ENCODE results near the gene ZBTB2.

The ZBTB2 gene

GRCh38 chr6:151413372-151414145 is 22.2 kb upstream of the ZBTB2 start:
- Histone ChIP-seq H4K20me1 (ENCODE audit: insufficient read depth, low read length) (no peaks in the 10 kb centered on the region), H3K27ac (ENCODE audit: low read length) (peak overlapping the region; percentile 49), H3K4me1 (ENCODE audit: low read length) (peaks cover 29% of the 10 kb centered on the region), H3K27me3 (ENCODE audit: low read depth, low read length) (no peaks in the 10 kb centered on the region), H3K36me3 (replicated peaks; ENCODE audit: low read depth, low read length) (peaks cover 35% of the 10 kb centered on the region), H2AFZ (ENCODE audit: low read depth, low read length) (no peak overlapping the region), H3K4me2 (ENCODE audit: low read length) (0 out of 2 replicates have a peak overlapping the region, but pooled peaks have one; percentile 20), H3K79me2 (ENCODE audit: low read length) (peaks cover 5% of the 10 kb centered on the region; the same call in 1 of the 2 replicates), H3K9ac (ENCODE audit: low read length) (no peak overlapping the region), H3K4me3 (ENCODE audit: low read length) (no peak overlapping the region), H3K9me3 (ENCODE audit: insufficient read depth, low read length) (no peaks in the 10 kb centered on the region)
- TF ChIP-seq, protein P1, sequence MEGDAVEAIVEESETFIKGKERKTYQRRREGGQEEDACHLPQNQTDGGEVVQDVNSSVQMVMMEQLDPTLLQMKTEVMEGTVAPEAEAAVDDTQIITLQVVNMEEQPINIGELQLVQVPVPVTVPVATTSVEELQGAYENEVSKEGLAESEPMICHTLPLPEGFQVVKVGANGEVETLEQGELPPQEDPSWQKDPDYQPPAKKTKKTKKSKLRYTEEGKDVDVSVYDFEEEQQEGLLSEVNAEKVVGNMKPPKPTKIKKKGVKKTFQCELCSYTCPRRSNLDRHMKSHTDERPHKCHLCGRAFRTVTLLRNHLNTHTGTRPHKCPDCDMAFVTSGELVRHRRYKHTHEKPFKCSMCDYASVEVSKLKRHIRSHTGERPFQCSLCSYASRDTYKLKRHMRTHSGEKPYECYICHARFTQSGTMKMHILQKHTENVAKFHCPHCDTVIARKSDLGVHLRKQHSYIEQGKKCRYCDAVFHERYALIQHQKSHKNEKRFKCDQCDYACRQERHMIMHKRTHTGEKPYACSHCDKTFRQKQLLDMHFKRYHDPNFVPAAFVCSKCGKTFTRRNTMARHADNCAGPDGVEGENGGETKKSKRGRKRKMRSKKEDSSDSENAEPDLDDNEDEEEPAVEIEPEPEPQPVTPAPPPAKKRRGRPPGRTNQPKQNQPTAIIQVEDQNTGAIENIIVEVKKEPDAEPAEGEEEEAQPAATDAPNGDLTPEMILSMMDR (IDR thresholded peaks at IDR 0.05; ENCODE audit: low read depth, low read length) = no peak
- TF ChIP-seq EZH2phosphoT487 (IDR thresholded peaks at IDR 0.05; ENCODE audit: low read depth) = no peak

- peaks cover 32% of the 10 kb centered on the region for H3K4me1 ChIP-seq (ENCODE audit: low read length)
- H3K9ac ChIP-seq (ENCODE audit: low read length) = no peak overlapping the region
- H4K20me1 ChIP-seq (ENCODE audit: insufficient read depth, low read length) = no peaks in the 10 kb centered on the region
- no peaks in the 10 kb centered on the region for H3K27me3 ChIP-seq (ENCODE audit: low read depth, low read length)
- no peak overlapping the region for H2AFZ ChIP-seq (ENCODE audit: low read depth, low read length)
- H3K4me2 ChIP-seq (ENCODE audit: low read length) = peak overlapping the region; percentile 20; the same call in 1 of the 2 replicates
- TF ChIP-seq EZH2phosphoT487 (IDR thresholded peaks at IDR 0.05; ENCODE audit: low read depth) = no peak
- TF ChIP-seq, protein P1 (IDR thresholded peaks at IDR 0.05; ENCODE audit: low read depth, low read length) = no peak
- H3K27ac ChIP-seq (ENCODE audit: low read length) = peak overlapping the region; percentile 49
- H3K79me2 ChIP-seq (ENCODE audit: low read length) = peaks cover 5% of the 10 kb centered on the region; the same call in 1 of the 2 replicates
- H3K9me3 ChIP-seq (ENCODE audit: insufficient read depth, low read length) = no peaks in the 10 kb centered on the region
- H3K36me3 ChIP-seq (replicated peaks; ENCODE audit: low read depth, low read length) = peaks cover 38% of the 10 kb centered on the region
- H3K4me3 ChIP-seq (ENCODE audit: low read length) = no peak overlapping the region
Observed at GRCh38 chr6:151412909-151413308, 21.6 kb upstream of the ZBTB2 start.

GRCh38 chr6:151409679-151410078 is 18.3 kb upstream of the ZBTB2 start:
- Histone ChIP-seq H3K9me3 (ENCODE audit: insufficient read depth, low read length) (no peaks in the 10 kb centered on the region), H3K79me2 (ENCODE audit: low read length) (peaks cover 5% of the 10 kb centered on the region; the same call in 1 of the 2 replicates), H3K9ac (ENCODE audit: low read length) (peak overlapping the region; percentile 68), H3K4me3 (ENCODE audit: low read length) (peak overlapping the region; percentile 70), H3K4me2 (ENCODE audit: low read length) (peak overlapping the region; percentile 95), H3K27ac (ENCODE audit: low read length) (peak overlapping the region; percentile 95), H3K27me3 (ENCODE audit: low read depth, low read length) (no peaks in the 10 kb centered on the region), H4K20me1 (ENCODE audit: insufficient read depth, low read length) (no peaks in the 10 kb centered on the region), H2AFZ (ENCODE audit: low read depth, low read length) (no peak overlapping the region), H3K36me3 (replicated peaks; ENCODE audit: low read depth, low read length) (peaks cover 38% of the 10 kb centered on the region), H3K4me1 (ENCODE audit: low read length) (peaks cover 32% of the 10 kb centered on the region)
- TF ChIP-seq, protein P1 (IDR thresholded peaks at IDR 0.05; ENCODE audit: low read depth, low read length) = no peak
- TF ChIP-seq EZH2phosphoT487 (IDR thresholded peaks at IDR 0.05; ENCODE audit: low read depth) = no peak

DNA sequence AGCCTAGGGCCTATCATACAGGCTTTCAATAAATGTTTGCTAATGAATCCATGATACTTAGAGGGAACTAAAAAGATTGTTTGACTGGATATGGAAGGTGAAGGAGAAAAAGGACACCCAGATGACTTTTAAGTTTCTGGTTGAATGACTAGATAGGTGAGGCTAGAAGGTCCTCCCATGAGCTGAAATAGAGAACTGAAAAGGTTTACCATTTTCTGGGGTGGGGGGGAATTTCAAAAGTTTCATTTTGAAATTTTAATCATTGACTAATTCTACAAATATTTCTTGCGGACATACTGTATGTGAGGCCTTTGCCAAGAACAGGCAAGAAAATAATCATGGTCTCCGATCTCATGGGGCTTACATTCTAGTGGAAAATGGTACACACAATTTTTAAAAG is 17.9 kb upstream of the ZBTB2 start:
- Histone ChIP-seq H3K4me2 (ENCODE audit: low read length) (peak overlapping the region; percentile 95), H3K4me3 (ENCODE audit: low read length) (peak overlapping the region; percentile 70), H2AFZ (ENCODE audit: low read depth, low read length) (no peak overlapping the region), H4K20me1 (ENCODE audit: insufficient read depth, low read length) (no peaks in the 10 kb centered on the region), H3K9me3 (ENCODE audit: insufficient read depth, low read length) (no peaks in the 10 kb centered on the region), H3K9ac (ENCODE audit: low read length) (peak overlapping the region; percentile 68), H3K36me3 (replicated peaks; ENCODE audit: low read depth, low read length) (peaks cover 38% of the 10 kb centered on the region), H3K27me3 (ENCODE audit: low read depth, low read length) (no peaks in the 10 kb centered on the region), H3K27ac (ENCODE audit: low read length) (peak overlapping the region; percentile 95), H3K79me2 (ENCODE audit: low read length) (peaks cover 9% of the 10 kb centered on the region; the same call in 1 of the 2 replicates), H3K4me1 (ENCODE audit: low read length) (peaks cover 32% of the 10 kb centered on the region)
- TF ChIP-seq, protein P1 (IDR thresholded peaks at IDR 0.05; ENCODE audit: low read depth, low read length) = no peak
- no peak for TF ChIP-seq EZH2phosphoT487 (IDR thresholded peaks at IDR 0.05; ENCODE audit: low read depth)

Measured in OCI-LY3 (cell line).